HG03060 (cell line): Measurements from ENCODE around the gene RFX1.

Source experiments
- ATAC-seq: cut with Tn5 transposase; IDR thresholded peaks from one replicate; pipeline ENCODE4 v1.9.1; 2021; ENCODE audit warnings: low read depth, moderate number of reproducible peaks; ENCODE audit not compliant: unreplicated experiment

The RFX1 gene

GRCh38 chr19:13962699-13963602 is 43.2 kb downstream of the RFX1 start:
- ATAC-seq: no peak

DNA sequence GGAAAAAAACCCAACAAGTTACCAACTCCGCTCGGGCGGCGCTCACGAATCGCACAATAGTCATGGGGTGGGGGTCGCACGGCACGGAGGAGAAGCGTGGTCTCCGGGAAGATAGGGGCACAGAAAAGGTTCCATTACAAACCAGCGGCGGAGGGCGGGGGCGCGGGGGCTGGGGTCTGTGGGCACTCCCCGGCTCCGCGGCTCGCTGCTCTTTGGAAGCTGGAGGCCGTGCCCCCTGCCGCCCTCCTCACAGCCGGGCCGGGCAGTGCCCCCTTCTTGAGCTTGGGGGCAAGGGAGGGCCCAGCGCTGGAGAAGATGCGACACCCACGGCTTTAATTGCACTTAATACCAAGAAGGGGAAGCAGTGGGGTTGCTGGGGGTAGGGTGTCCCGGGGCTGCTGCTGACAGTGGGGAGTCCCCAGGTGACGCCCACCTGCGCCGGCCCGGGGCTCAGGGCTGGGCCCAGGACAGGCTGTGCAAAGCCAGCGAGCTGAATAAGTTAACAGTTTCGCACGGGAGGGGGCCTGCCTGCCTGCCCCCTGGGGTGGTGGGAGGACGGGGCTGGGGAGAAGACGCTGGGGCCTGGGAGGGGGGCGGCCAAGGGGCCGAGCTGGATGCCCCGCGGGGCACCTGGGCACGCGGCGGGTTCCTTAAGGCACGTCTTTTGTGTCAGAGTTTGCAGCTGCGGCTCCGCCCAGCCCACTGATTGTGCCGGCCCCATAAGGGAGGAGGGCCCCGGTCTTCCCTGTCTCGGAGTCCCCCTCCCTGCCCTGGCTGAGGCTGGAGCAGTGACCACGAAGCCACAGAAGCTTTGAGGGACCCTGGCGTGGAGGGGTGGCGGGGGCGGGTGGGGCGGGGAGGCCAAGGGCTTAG is 44.1 kb downstream of the RFX1 start:
- no peak for ATAC-seq

DNA sequence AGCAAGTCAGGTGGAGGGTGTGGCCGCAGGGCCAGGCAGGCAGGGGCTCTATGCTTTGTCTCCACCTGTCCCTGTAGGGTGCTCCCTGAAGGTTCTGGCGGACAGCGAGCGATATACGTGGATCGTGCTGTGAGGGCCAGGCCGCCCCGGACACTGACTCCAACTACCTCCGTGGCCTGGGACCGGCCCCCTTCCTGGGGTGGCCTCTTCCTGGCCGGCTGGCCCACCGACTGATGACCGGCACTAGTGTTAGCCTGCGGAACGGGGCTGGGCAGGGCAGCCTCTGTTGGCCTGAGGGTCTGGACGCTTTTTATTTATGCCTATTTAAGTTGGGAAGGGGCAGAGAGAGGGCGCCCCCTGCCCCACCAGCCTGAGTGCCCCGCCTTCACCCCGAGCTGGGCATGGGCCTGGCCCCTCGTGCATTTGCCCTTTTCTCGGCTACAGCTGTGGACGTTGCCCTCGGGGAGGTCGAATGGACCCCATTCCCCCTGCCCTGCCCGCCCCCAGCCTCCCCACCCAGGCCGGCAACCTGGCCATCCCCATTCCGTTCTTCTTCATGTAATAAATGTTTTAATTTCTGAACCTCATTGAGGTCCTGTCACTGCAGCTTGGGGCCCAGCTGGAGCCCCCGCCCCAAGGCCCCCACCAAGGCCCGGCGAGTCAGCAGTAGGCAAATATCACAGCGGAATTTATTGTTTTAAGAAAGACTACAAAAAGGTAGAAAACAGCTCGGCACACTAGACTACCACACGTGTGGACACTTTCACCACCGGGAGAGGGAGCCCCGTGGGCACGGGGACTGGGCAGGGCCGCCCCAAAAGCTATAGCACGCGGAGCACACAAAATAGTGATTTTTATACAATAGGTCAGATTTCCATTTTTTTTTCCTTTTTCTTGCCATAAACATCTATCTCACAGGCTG is 45.0 kb downstream of the RFX1 start:
- ATAC-seq: no peak

DNA sequence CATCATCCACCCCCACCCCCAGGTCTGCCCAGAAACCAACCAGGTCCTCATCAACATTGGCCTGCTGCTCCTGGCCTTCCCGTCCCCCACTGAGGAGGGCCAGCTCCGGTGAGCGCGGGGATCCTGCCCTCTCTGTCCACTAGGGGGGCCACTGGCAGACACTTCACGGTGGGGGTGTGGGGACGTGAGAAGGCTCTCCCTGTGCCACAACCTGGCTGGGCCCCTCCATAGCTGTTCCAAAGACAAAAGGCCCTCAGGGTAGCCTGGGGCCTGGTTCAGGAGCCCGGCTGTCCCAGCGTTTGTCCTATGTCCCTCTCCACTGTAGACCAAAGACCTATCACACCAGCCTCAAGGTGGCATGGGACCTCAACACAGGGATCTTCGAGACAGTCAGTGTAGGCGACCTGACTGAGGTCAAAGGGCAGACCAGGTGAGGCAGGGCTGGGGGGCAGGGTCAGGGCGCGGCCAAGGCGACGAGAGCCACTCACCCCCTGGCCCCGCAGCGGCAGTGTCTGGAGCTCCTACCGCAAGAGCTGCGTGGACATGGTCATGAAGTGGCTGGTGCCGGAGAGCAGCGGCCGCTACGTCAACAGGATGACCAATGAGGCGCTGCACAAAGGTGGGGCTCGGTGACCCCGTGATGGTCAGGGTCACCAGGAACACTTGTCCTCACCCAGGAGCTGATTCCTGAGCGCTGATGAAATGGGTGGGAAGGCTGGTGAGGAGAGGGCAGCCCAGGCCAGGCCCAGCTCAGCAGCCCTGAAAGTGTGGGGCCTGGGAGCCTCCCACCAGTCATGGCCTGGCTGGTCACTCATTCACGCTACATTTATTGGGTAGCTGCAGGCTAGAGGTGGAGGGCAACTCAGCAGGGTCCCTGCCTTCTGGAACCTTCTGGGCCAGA is 45.9 kb downstream of the RFX1 start:
- no peak for ATAC-seq

DNA sequence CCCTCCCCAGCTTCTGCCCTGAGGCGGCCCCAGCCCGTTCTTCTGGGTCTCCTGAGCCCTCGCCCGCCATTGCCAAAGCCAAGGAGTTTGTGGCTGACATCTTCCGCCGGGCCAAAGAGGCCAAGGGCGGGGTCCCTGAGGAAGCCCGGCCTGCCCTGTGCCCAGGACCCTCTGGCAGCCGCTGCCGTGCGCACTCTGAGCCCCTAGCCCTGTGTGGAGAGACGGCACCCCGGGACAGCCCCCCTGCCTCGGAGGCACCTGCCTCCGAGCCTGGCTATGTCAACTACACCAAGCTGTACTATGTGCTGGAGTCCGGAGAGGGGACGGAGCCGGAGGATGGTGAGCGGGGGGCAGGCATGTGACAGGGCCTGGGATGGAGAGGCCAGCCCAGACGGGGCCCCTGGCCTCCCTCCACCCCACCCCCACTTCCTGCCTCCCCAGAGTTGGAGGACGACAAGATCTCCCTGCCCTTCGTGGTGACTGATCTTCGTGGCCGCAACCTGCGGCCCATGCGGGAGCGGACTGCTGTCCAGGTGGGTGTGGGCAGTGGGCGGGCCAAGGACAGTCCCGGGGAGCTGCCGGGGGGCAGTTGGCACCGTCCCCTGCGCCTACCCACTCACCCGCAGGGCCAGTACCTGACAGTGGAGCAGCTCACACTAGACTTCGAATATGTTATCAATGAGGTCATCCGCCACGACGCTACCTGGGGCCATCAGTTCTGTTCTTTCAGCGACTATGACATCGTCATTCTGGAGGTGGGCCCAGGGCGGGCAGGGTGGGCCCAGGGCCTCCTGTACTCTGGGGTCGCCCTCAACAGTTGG is 46.8 kb downstream of the RFX1 start:
- no peak for ATAC-seq

- no peak for ATAC-seq
Measured at GRCh38 chr19:13958043-13958442, 48.1 kb downstream of the RFX1 start.

DNA sequence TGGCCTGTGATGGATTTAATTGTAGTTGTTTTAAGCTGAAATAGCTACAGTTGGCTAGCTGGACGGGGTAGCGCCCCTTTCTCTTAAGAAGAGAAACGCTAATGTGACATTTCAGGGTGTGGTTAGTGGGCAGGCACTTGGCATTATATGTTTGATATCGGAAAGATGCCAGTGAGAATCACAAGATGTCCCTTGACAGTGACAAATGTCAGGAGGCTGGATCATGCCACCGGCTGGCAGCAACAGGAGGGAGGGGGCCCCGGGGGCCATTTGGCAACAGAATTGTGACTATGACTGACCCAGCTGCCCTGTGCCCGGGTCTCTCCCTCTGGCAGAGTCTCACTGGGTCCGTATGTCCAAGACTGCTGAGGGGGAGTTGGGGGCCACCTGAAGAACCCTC is 49.1 kb downstream of the RFX1 start:
- ATAC-seq: no peak

DNA sequence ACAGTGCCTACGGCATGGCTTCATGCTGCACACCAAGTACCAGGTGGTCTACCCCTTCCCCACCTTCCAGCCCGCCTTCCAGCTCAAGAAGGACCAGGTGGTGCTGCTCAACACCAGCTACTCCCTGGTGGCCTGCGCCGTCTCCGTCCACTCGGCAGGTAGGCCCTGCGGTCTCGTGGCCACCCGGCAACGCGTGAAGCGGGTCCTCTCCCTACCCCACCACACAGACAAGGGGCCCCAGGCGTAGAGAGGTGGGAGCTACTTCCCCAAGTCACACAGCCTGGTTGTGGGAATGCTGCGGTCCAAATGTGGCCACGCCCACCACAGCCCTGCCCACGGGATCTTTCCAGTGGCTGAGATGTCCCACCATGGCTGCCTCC is 49.8 kb downstream of the RFX1 start:
- ATAC-seq: no peak

DNA sequence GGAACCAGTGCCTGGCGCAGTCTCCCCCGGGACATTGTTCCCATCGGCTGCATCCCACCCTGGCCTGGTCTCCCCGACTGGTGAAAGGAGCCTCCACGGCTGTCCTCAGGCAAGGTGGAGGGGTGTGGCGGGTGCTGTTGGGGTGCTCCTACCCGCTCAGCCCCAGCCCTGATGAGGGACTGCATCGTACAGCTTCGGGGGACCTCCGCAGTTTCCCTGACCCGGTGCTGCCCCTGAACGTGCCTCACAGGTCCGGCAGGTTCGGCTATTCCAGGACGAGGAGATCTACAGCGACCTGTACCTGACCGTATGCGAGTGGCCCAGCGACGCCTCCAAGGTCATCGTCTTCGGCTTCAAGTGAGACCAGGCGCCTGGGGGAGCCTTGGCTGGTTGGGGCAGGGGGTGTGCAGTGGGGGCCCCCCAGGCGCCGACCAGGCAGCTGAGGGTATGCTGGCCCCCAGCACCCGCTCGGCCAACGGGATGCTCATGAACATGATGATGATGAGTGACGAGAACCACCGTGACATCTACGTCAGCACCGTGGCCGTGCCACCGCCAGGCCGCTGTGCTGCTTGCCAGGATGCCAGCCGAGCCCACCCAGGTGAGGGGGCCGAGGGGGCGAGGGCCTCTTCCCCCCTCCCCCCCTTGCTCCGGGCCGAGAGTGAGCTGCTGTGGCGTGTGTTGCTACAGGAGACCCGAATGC is 50.3 kb downstream of the RFX1 start:
- no peak for ATAC-seq

DNA sequence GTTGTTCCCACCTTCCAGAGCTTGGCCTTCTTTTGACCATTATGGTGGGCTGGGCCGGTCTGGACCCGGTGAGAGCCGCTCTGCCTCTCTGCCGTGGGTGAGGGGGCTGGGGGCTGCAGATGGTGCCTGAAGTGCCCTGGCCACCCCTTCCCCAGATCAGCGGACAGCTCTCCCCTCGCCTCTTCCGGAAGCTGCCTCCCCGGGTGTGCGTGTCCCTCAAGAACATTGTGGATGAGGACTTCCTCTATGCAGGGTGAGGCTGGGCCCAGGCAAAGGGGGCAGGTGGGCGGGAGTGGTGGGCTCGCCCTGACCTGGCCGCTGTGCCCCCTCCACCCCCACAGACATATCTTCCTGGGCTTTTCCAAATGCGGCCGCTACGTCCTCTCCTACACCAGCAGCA is 51.9 kb downstream of the RFX1 start:
- ATAC-seq: no peak

DNA sequence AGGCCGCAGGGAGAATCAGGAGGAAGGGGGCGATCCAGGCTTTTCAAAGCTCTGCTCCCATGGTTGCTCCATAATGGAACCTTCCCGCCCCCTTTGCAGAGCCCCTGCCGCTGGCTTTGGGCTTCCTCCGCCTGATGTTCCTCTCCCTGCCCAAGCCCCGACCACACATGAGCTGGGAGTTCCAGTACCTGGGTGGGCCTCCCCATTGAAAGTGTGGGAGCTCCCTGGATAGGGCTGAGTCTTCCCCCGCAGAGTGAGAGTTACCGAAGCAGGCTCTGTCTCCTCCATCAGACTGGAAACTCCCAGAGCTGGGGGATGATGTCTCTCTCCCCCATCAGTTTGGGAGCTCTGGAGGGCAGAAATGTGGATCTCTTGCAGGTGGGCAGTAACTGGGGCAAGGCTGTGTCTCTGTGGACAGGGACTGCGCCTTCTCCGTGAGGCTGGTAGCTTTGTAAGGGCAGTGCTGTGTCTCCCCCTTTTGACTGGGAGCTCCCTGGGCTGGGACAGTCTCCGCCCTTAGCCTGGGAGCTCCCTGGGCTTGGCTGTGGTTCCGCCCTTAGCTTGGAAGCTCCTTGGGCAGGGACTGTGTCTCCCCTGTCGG is 53.1 kb downstream of the RFX1 start:
- ATAC-seq: no peak

- peak; percentile 98 for ATAC-seq
Measured at GRCh38 chr19:13952154-13952930, 53.8 kb downstream of the RFX1 start, which contains the start of gene DCAF15. DCAF15 (plus strand) TSS chr19:13952509; CDS start chr19:13952513, 4 bp downstream.

- ATAC-seq: no peak
Measured at GRCh38 chr19:13951799-13952153, 54.3 kb downstream of the RFX1 start.

DNA sequence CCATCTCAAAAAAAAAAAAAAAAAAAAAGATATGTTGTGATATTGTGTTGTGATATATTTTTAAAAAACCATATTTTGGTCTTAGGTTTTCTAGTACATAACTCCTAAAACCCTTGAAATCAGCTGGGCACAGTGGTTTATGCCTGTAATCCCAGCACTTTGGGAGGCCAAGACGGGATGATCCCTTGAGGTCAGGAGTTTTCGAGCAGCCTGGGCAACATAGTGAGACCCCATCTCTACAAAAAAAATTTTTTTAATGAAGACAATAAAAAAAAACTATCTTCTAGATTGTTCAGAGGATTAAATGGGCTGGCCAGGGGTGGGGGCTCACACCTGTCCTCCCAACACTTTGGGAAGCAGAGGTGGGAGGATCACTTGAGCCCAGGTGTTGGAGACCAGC is 55.1 kb downstream of the RFX1 start:
- ATAC-seq: no peak

DNA sequence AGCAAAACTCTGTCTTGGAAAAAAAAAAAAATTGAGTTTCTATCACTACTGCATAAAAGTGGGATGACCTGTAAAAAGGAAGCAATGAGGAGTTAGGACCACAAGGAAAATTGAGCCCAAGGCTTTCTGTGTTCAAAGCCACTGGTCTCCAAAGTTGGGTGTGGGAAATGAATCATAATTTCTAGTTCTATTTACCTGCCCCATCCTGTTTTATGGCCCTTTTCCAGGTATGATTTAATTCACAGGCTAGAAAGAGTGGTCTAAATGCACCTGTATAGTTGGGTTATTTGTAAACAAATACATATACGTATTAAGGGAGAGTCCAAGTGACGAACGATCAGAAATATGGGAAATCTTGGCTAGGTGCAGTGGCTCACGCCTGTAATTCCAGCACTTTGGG is 59.7 kb downstream of the RFX1 start:
- no peak for ATAC-seq

GRCh38 chr19:13942023-13942684 is 64.0 kb downstream of the RFX1 start:
- no peak for ATAC-seq
